IMR-90 (cell line): ENCODE data around the gene OTOGL. TPM values are rescaled to one million over a fixed set of nuclear protein-coding genes. Genes with fewer than 3 reads are reported as not detected.

Experiments
- ATAC-seq: fragments of 200-7000 bp; cut with Tn5 transposase; 2 replicates; pipeline ENCODE4 v1.9.1; 2020; ENCODE audit warnings: low read depth, mild to moderate bottlenecking, moderate library complexity
- BruUV-seq: library from RNA; stranded (reverse); fragments of 400-500 nt; replicated peaks from 2 replicates; lab custom pipeline; 2021; lab: Mats Ljungman, UMichigan
- CTCF ChIA-PET: fragments of 300-600 bp; formaldehyde crosslinking; extraction: SDS; loops from one replicate; lab custom pipeline; 2021; ENCODE audit warnings: antibody characterized with exemption; lab: Yijun Ruan, JAX
- POLR2A ChIA-PET: fragments of 300-600 bp; sonication (Branson Sonifier 250); formaldehyde crosslinking; loops from one replicate; lab custom pipeline; 2022; ENCODE audit warnings: antibody characterized with exemption; ENCODE audit not compliant: unreplicated experiment; lab: Charles Lee
- DNase-seq: peaks from one replicate; pipeline ENCODE4 v3.0.0; 2013
- H2AFZ ChIP-seq: replicated peaks from 2 replicates; pipeline ENCODE3; 2013; ENCODE audit warnings: low read length, mild to moderate bottlenecking; ENCODE audit not compliant: poor library complexity
- H2AK5ac ChIP-seq: 2 replicates; pipeline ENCODE4 v1.6.1; 2013; ENCODE audit warnings: low read depth, low read length, inconsistent platforms
- H2AK9ac ChIP-seq: replicated peaks from 2 replicates; pipeline ENCODE3; 2013; ENCODE audit warnings: mild to moderate bottlenecking, low read depth, low read length, moderate library complexity; ENCODE audit not compliant: poor library complexity
- H2BK120ac ChIP-seq: 2 replicates; pipeline ENCODE4 v1.6.1; 2013; ENCODE audit warnings: low read depth, low read length, inconsistent platforms
- H2BK15ac ChIP-seq: 3 replicates; pipeline ENCODE4 v1.6.1; 2013; ENCODE audit warnings: low read depth, low read length, inconsistent platforms
- H2BK20ac ChIP-seq: 2 replicates; pipeline ENCODE4 v1.6.1; 2013; ENCODE audit warnings: low read depth, mild to moderate bottlenecking, inconsistent platforms, low read length, moderate library complexity
- H2BK5ac ChIP-seq: 2 replicates; pipeline ENCODE4 v1.6.1; 2013; ENCODE audit warnings: mild to moderate bottlenecking, low read depth, low read length, inconsistent platforms; ENCODE audit not compliant: poor library complexity, severe bottlenecking
- H3K14ac ChIP-seq: replicated peaks from 2 replicates; pipeline ENCODE4 v1.6.1; 2013; ENCODE audit warnings: low read depth, low read length, inconsistent platforms
- H3K18ac ChIP-seq: 2 replicates; pipeline ENCODE4 v1.6.1; 2013; ENCODE audit warnings: low read depth, low read length, control low read depth
- H3K23ac ChIP-seq: 2 replicates; pipeline ENCODE4 v1.6.1; 2013; ENCODE audit warnings: low read depth, low read length, inconsistent platforms
- H3K27ac ChIP-seq: 2 replicates; pipeline ENCODE4 v1.5.1; 2013; ENCODE audit warnings: mild to moderate bottlenecking, control low read depth, low read length; ENCODE audit not compliant: insufficient read depth
- H3K27me3 ChIP-seq: 2 replicates; pipeline ENCODE4 v1.6.1; 2013; ENCODE audit warnings: low read length; ENCODE audit not compliant: control insufficient read depth, insufficient read depth
- H3K36me3 ChIP-seq: 2 replicates; pipeline ENCODE4 v1.6.1; 2013; ENCODE audit warnings: low read length, mixed read lengths; ENCODE audit not compliant: control insufficient read depth, insufficient read depth
- H3K4ac ChIP-seq: 2 replicates; pipeline ENCODE4 v1.6.1; 2013; ENCODE audit warnings: low read depth, low read length, inconsistent platforms
- H3K4me1 ChIP-seq: 2 replicates; pipeline ENCODE4 v1.6.1; 2013; ENCODE audit warnings: low read length, mixed read lengths; ENCODE audit not compliant: control insufficient read depth, insufficient read depth
- H3K4me2 ChIP-seq: 2 replicates; pipeline ENCODE4 v1.6.1; 2013; ENCODE audit warnings: low read depth, mild to moderate bottlenecking, control low read depth, low read length, moderate library complexity
- H3K4me3 ChIP-seq: 2 replicates; pipeline ENCODE4 v1.5.1; 2013; ENCODE audit warnings: low read depth, mild to moderate bottlenecking, control low read depth, low read length, moderate library complexity; ENCODE audit not compliant: insufficient read depth
- H3K56ac ChIP-seq: 2 replicates; pipeline ENCODE4 v1.6.1; 2013; ENCODE audit warnings: low read length, inconsistent platforms; ENCODE audit not compliant: insufficient read depth; ENCODE audit errors: extremely low read depth
- H3K79me1 ChIP-seq, 2 experiments: 2 replicates each; pipeline ENCODE4 v1.6.1; 2013; ENCODE audit warnings: low read length in 2 of 2, inconsistent platforms in 1 of 2, low read depth in 1 of 2
- H3K9ac ChIP-seq: 2 replicates; pipeline ENCODE4 v1.6.1; 2013; ENCODE audit warnings: low read depth, low read length, control low read depth
- H3K9me1 ChIP-seq: 2 replicates; pipeline ENCODE4 v1.6.1; 2013; ENCODE audit warnings: low read length, inconsistent platforms; ENCODE audit not compliant: insufficient read depth
- H3K9me3 ChIP-seq: 2 replicates; pipeline ENCODE4 v1.6.1; 2013; ENCODE audit warnings: low read length; ENCODE audit not compliant: control insufficient read depth, insufficient read depth
- H4K20me1 ChIP-seq: 2 replicates; pipeline ENCODE4 v1.6.1; 2013; ENCODE audit warnings: low read length, inconsistent platforms; ENCODE audit not compliant: insufficient read depth
- H4K5ac ChIP-seq: 2 replicates; pipeline ENCODE4 v1.6.1; 2013; ENCODE audit warnings: mild to moderate bottlenecking, low read depth, low read length, control low read depth
- H4K8ac ChIP-seq, 2 experiments: 2 replicates each; pipeline ENCODE4 v1.6.1; 2013; ENCODE audit warnings: low read depth in 2 of 2, low read length in 2 of 2, control low read depth in 1 of 2, inconsistent platforms in 1 of 2
- H4K91ac ChIP-seq: 2 replicates; pipeline ENCODE4 v1.6.1; 2013; ENCODE audit warnings: low read depth, low read length, inconsistent platforms; ENCODE audit not compliant: insufficient read depth
- BHLHE40 ChIP-seq: fragments of 150-350 bp; IDR thresholded peaks from 2 replicates; pipeline ENCODE4 v1.6.1; 2016; ENCODE audit warnings: mild to moderate bottlenecking, low read depth, low read length
- CEBPB ChIP-seq: IDR thresholded peaks from 2 replicates; pipeline ENCODE4 v1.6.1; 2012; ENCODE audit warnings: low read depth, low read length, improper control_type of control experiment
- CHD1 ChIP-seq: IDR thresholded peaks from 2 replicates; pipeline ENCODE4 v1.6.1; 2012; ENCODE audit warnings: low read depth, low read length, improper control_type of control experiment
- FOS ChIP-seq: fragments of 150-350 bp; IDR thresholded peaks from 2 replicates; pipeline ENCODE4 v1.6.1; 2016; ENCODE audit warnings: low read depth, low read length
- MAZ ChIP-seq: IDR thresholded peaks from 2 replicates; pipeline ENCODE4 v1.6.1; 2012; ENCODE audit warnings: low read depth, mild to moderate bottlenecking, low read length, improper control_type of control experiment, moderate library complexity, borderline replicate concordance
- MXI1 ChIP-seq: IDR thresholded peaks from 2 replicates; pipeline ENCODE4 v1.6.1; 2012; ENCODE audit warnings: low read depth, mild to moderate bottlenecking, low read length, moderate library complexity, borderline replicate concordance
- NFE2L2 ChIP-seq: fragments of 150-350 bp; IDR thresholded peaks from 2 replicates; pipeline ENCODE4 v1.6.1; 2016; ENCODE audit warnings: low read depth, mild to moderate bottlenecking, low read length
- POLR2A ChIP-seq: IDR thresholded peaks from 2 replicates; pipeline ENCODE4 v1.6.1; 2012; ENCODE audit warnings: mild to moderate bottlenecking, low read depth, low read length
- RCOR1 ChIP-seq: IDR thresholded peaks from 2 replicates; pipeline ENCODE4 v1.6.1; 2012; ENCODE audit warnings: mild to moderate bottlenecking, low read length, improper control_type of control experiment; ENCODE audit not compliant: insufficient replicate concordance
- RFX5 ChIP-seq: IDR thresholded peaks from 2 replicates; pipeline ENCODE4 v1.8.0; 2012; ENCODE audit warnings: low read depth, mild to moderate bottlenecking, low read length, moderate library complexity
- SMC3 ChIP-seq: fragments of 150-350 bp; IDR thresholded peaks from 2 replicates; pipeline ENCODE4 v1.6.1; 2016; ENCODE audit warnings: low read depth, mild to moderate bottlenecking, antibody characterized with exemption, low read length, moderate library complexity
- USF2 ChIP-seq: fragments of 150-350 bp; IDR thresholded peaks from 2 replicates; pipeline ENCODE4 v1.6.1; 2017; ENCODE audit warnings: mild to moderate bottlenecking, antibody characterized with exemption, low read length, low read depth
- WGBS, 2 experiments: methylation state at CpG; one replicate each; pipeline versions ENCODE4 v1.1.5 to v1.1.7; 2013; ENCODE audit warnings: missing lambda C conversion rate in 2 of 2; ENCODE audit not compliant: insufficient read length in 1 of 2; ENCODE audit errors: extremely low coverage in 2 of 2; 5-methylcytosine and 5-hydroxymethylcytosine counted together
- dilution Hi-C: fragments of 300-500 bp; cut with HindIII; formaldehyde crosslinking; loops from one replicate; pipeline ENCODE4 v1.14.3; 2018; ENCODE audit warnings: low sequenced_read_pairs; ENCODE audit not compliant: unreplicated experiment
- in situ Hi-C: fragments of 300-500 bp; cut with MboI; formaldehyde crosslinking; loops from 3 replicates; pipeline ENCODE4 v1.14.3; 2019; ENCODE audit warnings: low sequenced_read_pairs, inconsistent platforms, mixed read lengths
- intact Hi-C: fragments of 100-400 bp; cut with micrococcal nuclease; formaldehyde crosslinking; loops from 2 replicates; pipeline ENCODE4 v1.10.0; 2022
- polyA plus RNA-seq, 3 experiments: library from polyadenylated mRNA; depleted of rRNA; stranded (reverse); fragments of >200 nt; gene quantifications; 2 replicates each; pipeline ENCODE4 v1.2.3, GENCODE V29; 2012; ENCODE audit warnings: low replicate concordance in 1 of 3
- total RNA-seq: library from RNA; depleted of rRNA; stranded (reverse); fragments of >200 nt; gene quantifications from 2 replicates; pipeline ENCODE4 v1.2.3, GENCODE V29; 2012
- TF ChIP-seq, protein P1 (sequence below): fragments of 150-350 bp; IDR thresholded peaks from 2 replicates; pipeline ENCODE4 v1.6.1; 2016; ENCODE audit warnings: low read depth, mild to moderate bottlenecking, low read length, moderate library complexity, borderline replicate concordance
- TF ChIP-seq, protein P2 (sequence below): conservative IDR thresholded peaks from 2 replicates; pipeline ENCODE4 v1.5.1; 2012; ENCODE audit warnings: mild to moderate bottlenecking, low read depth, low read length, improper control_type of control experiment

The OTOGL gene
- total and polyA plus RNA-seq, 2 of the 4 experiments (the other 2 are of a cell fraction): 0.10 to 0.18 TPM

- CTCF ChIA-PET: interaction anchor here (1.2 kb wide), 1 partner anchor 28 kb away, joined by 3 read pairs; no protein-coding TSS in a partner anchor
- dilution Hi-C loops: no loop called here
- BruUV-seq: no TSS peak
These were observed 194.4 kb downstream of the OTOGL start for GRCh38 chr12:80293759-80294158.

More at GRCh38 chr12:80293759-80294158, 194.4 kb downstream of the OTOGL start:
- Histone ChIP-seq H3K18ac (no peak overlapping the region), H3K9me1 (no peaks in the 10 kb centered on the region), H4K5ac (no peak overlapping the region), H3K4me2 (no peak overlapping the region), H3K4ac (no peak overlapping the region), H4K20me1 (no peaks in the 10 kb centered on the region), H2BK120ac (no peak overlapping the region), H4K91ac (no peak overlapping the region), H3K4me3 (no peak overlapping the region), H3K36me3 (no peaks in the 10 kb centered on the region), H2BK5ac (no peak overlapping the region), H3K4me1 (no peaks in the 10 kb centered on the region), H3K9me3 (no peaks in the 10 kb centered on the region), H2AK9ac (no peak overlapping the region), H3K56ac (no peak overlapping the region), H4K8ac (no peak overlapping the region), H2BK20ac (no peak overlapping the region), H3K23ac (no peak overlapping the region), H2AFZ (no peak overlapping the region), H2BK15ac (no peak overlapping the region), H2AK5ac (no peak overlapping the region), H3K79me1 (no peaks in the 10 kb centered on the region), H3K9ac (no peak overlapping the region), H3K27ac (no peak overlapping the region), H3K27me3 (no peaks in the 10 kb centered on the region), H3K14ac (no peak overlapping the region)
- no CpG with 5 or more reads among the region's 1 CpG for WGBS, 2 experiments
- POLR2A ChIA-PET: no interaction called here
- intact Hi-C loops (no loop called here), in situ Hi-C loops (no loop called here)
- TF ChIP-seq BHLHE40 (no peak), RFX5 (no peak), USF2 (no peak), MAZ (no peak), RCOR1 (no peak), FOS (no peak), CEBPB (no peak), SMC3 (no peak), CHD1 (no peak), MXI1 (no peak), NFE2L2 (no peak), POLR2A (no peak)
- TF ChIP-seq, protein P1, sequence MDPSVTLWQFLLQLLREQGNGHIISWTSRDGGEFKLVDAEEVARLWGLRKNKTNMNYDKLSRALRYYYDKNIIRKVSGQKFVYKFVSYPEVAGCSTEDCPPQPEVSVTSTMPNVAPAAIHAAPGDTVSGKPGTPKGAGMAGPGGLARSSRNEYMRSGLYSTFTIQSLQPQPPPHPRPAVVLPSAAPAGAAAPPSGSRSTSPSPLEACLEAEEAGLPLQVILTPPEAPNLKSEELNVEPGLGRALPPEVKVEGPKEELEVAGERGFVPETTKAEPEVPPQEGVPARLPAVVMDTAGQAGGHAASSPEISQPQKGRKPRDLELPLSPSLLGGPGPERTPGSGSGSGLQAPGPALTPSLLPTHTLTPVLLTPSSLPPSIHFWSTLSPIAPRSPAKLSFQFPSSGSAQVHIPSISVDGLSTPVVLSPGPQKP: no peak
- TF ChIP-seq, protein P2, sequence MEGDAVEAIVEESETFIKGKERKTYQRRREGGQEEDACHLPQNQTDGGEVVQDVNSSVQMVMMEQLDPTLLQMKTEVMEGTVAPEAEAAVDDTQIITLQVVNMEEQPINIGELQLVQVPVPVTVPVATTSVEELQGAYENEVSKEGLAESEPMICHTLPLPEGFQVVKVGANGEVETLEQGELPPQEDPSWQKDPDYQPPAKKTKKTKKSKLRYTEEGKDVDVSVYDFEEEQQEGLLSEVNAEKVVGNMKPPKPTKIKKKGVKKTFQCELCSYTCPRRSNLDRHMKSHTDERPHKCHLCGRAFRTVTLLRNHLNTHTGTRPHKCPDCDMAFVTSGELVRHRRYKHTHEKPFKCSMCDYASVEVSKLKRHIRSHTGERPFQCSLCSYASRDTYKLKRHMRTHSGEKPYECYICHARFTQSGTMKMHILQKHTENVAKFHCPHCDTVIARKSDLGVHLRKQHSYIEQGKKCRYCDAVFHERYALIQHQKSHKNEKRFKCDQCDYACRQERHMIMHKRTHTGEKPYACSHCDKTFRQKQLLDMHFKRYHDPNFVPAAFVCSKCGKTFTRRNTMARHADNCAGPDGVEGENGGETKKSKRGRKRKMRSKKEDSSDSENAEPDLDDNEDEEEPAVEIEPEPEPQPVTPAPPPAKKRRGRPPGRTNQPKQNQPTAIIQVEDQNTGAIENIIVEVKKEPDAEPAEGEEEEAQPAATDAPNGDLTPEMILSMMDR: no peak
- no peak for DNase-seq
- ATAC-seq: no peak
